HG02610 (cell line): ENCODE data around the gene THADA.

ENCODE experiments used
- ATAC-seq: cut with Tn5 transposase; IDR thresholded peaks from one replicate; pipeline ENCODE4 v1.9.1; 2021; ENCODE audit warnings: mild to moderate bottlenecking, moderate library complexity; ENCODE audit not compliant: unreplicated experiment

Gene THADA

GRCh38 chr2:43445781-43446180 lies 150.1 kb downstream of the THADA start:
- ATAC-seq: no peak

GRCh38 chr2:43444989-43445645 lies 150.7 kb downstream of the THADA start:
- ATAC-seq: no peak

- ATAC-seq: no peak
Measured at GRCh38 chr2:43443282-43443681, 152.6 kb downstream of the THADA start.

GRCh38 chr2:43441195-43441594 lies 154.6 kb downstream of the THADA start:
- no peak for ATAC-seq

GRCh38 chr2:43438858-43439655 lies 156.8 kb downstream of the THADA start:
- ATAC-seq: no peak

- no peak for ATAC-seq
Measured at GRCh38 chr2:43438342-43438741, 157.5 kb downstream of the THADA start.

- no peak for ATAC-seq
Measured at GRCh38 chr2:43437363-43437762, 158.5 kb downstream of the THADA start.

GRCh38 chr2:43436431-43436830 lies 159.4 kb downstream of the THADA start:
- ATAC-seq: no peak

GRCh38 chr2:43435746-43436145 lies 160.1 kb downstream of the THADA start:
- no peak for ATAC-seq

GRCh38 chr2:43430489-43430888 lies 165.3 kb downstream of the THADA start:
- ATAC-seq: no peak

GRCh38 chr2:43429369-43429768 lies 166.5 kb downstream of the THADA start:
- ATAC-seq: no peak

GRCh38 chr2:43427032-43427424 lies 168.8 kb downstream of the THADA start:
- no peak for ATAC-seq

GRCh38 chr2:43426305-43427031 lies 169.4 kb downstream of the THADA start:
- ATAC-seq: peak; percentile 84

GRCh38 chr2:43425659-43426058 lies 170.2 kb downstream of the THADA start:
- no peak for ATAC-seq

- peak; percentile 31 for ATAC-seq
Measured at GRCh38 chr2:43424262-43425207, 171.3 kb downstream of the THADA start.

- no peak for ATAC-seq
Measured at GRCh38 chr2:43423941-43424261, 171.9 kb downstream of the THADA start.

GRCh38 chr2:43421194-43421593 lies 174.6 kb downstream of the THADA start:
- ATAC-seq: no peak

- no peak for ATAC-seq
Measured at GRCh38 chr2:43420389-43420801, 175.4 kb downstream of the THADA start.

GRCh38 chr2:43419876-43420275 lies 176.0 kb downstream of the THADA start:
- no peak for ATAC-seq

- no peak for ATAC-seq
Measured at GRCh38 chr2:43419243-43419642, 176.6 kb downstream of the THADA start.

- ATAC-seq: no peak
Measured at GRCh38 chr2:43418680-43419079, 177.2 kb downstream of the THADA start.
